Measurements from ENCODE around the gene MUC21.
"Not testable (repeated sequence)": the region's sequence is repeated elsewhere in the genome, so short reads cannot be mapped to it uniquely, and the experiment has no call there.

The MUC21 gene

DNA sequence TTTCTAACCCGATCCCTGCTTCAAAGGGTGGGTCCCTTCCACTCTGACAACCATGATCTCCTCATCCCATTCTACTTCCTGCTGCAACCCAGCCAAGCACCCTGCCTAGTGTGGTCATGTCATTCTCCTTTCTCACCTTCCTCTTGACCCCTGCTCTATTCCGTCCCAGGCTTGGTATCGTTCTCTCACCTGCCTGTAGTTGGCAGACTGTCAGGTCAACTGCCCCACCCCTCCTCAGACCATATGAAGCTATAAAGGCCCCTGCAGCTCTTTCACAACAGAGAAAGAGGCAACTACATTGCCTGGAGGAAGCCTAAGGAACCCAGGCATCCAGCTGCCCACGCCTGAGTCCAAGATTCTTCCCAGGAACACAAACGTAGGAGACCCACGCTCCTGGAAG is at the start of gene MUC21:
TSS of gene MUC21 (plus strand) at position 280 of the 400 bp plus-strand sequence. CDS start 241 bp downstream, outside the sequence.
- DNase-seq, result no peak

DNA sequence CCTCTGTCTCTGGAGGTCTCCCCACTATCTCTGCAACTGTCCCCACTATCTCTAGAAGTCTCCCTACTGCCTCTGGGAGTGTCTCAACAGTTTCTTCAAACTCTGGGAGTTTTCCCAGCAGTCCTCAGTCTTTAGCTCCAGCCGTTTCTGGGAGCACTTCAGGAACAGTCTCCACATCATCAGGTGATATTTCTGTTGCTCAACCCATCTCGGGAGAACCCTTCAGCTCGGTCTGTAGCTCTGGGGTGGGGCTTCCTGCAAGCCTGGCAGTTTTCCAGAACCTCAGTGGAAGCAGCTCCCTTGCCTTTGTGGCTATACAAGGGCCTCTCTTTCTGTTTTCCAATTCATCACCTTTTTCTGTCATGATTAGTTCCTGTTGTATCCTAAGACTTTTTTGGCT is 48.5 kb upstream of the MUC21 start:
- no peak for DNase-seq

DNA sequence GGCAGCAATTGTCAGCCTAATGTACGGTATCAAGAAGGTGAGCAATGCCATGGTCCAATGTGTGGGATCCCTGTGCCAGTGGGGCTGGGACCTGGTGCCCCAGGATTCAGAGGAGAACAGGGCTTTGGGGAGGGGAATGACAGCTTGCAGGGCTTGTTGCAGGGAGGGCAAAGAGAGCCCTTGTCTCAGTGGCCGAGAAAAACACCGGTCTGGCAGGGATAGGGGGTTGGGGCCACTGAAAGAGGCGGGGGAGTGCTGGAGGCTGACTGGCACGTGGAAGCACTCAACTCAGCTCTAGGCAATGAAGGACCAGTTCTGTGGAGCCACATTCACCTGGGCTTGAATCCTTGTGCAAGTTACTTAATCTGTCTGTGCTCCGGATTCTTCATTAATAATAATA is 46.3 kb upstream of the MUC21 start:
- DNase-seq, result no peak

DNA sequence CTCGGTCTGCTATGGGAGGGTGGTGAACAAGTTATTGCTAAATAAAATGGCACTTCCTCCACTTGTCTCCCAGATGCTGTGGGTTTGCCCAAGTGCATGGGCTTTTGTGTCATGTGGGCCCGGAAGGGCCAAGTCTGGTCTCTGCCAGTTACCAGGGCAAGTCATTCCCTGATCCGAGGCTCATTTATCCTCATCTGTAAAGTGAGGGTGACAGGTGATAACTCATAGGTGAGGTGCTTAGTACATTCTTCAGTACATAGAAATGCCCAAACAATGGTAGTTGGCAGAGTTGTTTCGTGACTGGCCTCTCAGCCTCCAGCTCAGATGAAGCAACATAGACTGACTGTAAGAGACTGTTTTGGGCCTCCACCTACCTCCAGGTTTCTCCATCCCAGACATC is 44.8 kb upstream of the MUC21 start:
- DNase-seq, result no peak

DNA sequence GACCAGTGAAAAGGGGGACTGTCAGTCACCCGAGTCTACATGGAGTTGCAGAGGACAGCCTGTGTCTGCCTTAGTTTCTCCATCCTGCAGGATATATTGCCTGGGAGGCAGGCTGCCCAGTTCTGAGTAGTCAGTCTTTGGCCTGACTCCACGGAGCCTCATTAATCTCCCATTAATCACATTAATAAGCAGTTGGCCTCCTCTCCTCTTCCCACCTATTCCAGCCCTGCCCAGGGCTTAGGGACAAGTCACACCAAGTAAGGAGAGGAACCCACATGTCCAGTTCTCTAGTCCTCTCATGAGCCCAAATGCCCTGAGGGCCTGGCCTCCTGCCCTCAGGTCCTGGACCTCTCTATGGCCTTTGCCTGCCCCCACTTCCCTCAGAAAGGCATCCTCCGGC is 44.0 kb upstream of the MUC21 start:
- no peak for DNase-seq

DNA sequence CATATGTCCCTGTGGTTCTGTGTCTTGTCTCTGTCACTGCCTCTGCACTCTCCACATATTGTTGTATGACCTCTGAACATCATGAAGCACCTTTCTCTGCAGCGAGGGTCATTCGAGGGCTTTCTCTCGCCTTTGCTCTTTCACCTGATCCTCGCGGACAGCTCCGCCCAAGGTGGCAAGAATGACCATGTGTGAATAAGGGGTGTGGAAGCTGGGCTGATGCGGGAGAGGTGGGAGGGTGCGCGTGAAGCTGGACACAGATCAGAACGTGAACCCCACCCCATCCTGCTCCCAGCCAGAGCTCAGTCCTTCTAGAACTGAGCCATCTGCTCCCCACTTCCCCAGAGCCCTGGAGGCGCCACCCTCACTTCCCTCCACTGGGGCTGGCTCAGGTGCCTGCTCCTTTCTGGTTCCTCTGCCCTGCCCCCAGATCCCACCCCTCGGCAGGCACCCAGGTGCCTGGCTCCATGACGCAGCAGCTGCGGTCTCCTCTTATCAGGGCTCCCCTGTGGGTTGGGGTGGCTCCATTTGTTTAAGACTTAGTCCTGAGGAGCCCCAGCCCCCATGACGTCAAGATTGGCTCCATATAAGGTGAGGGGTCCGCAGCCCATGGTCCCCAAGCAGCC is 43.0 kb upstream of the MUC21 start, which contains the start of gene MUCL3:
TSS of gene MUCL3 (plus strand) at position 613 of the 626 bp plus-strand sequence. CDS start 27 bp downstream, outside the sequence.
- no peak for DNase-seq

DNA sequence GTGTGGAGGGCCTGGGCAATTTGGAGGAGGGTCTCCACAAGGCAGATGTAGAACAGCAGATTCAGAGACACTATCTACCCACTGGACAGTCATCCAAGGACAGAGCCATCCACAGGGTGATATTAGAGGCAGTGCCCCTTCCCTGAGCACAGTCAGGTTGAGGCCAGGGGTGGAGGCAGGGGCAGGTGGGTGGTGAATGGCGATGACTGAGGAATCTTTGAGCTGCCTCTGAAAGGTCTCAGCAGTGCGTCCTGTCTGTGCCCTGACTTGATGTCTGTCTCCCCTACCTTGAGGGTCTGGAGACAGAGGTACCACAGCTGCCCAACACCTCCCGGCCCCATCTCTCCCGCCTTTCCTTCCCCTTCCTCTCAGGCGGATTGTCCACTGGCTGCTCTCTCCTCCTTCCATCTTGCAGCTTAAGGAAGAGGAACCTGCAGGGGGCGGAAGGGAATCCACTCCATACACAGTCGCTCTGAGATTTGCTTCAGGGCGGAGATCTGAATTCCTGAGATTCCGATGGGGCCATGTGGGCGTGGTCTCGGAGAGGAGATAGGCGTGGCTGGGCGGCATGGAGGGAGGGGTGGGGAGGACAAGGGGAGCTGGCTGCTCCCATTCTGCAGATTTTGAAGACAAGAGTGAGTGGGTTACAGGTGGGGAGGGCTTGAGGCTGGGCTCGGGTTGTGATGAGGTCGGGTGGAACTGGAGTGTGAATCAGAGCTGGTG is 41.0 kb upstream of the MUC21 start:
- DNase-seq, result no peak

DNA sequence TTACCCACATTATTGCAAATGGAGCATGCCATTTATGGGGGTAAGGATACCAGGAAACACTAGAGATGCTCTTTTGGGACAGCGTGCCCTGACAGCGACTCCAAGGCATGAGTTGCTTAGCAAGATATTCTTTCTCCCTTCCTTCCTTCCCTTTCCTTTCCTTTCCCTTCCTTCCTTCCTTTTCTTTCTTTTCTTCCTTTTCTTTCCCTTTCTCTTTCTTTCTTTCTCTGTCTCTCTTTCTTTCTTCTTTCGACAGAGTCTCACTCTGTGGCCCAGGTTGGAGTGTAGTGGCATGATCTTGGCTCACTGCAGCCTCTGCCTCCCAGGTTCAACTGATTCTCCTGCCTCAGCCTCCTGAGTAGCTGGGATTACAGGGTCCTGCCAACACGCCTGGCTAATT is 39.5 kb upstream of the MUC21 start:
- no peak for DNase-seq

DNA sequence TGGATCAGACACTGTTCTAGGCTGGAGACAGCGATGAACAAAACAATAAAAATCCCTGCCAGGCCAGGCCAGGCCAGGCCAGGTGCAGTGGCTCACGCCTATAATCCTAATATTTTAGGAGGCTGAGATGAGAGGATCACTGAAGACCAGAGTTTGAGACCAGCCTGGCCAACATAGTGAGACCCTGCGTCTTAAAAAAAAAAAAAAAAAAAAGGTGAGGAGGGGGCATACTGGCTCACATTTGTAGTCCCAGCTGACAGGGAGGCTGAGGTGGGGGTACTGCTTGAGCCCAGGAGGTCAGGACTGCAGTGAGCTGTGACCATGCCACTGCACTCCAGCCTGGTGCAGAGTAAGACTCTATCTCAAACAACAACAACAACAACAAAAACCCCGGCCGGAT is 38.2 kb upstream of the MUC21 start:
- DNase-seq, result no peak

DNA sequence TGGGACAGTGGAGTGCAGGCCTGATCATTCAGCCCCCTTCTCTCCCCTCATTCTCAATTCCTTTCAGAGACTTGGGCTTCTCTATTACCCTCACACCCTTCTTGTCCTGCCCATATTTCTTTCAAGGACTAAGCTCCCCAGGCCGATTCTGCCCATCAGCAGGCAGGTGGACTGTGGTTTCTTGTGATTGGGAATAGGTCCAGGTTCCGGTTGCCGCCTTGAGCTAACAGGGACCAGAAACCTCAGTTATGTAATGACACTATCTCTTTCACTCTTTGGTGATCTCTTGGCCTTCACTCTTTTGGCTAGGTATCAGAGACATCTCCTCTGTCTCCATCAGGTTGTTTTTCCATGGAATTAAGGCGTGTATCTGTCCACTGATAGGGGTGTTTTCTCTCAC is 36.3 kb upstream of the MUC21 start:
- no peak for DNase-seq

DNA sequence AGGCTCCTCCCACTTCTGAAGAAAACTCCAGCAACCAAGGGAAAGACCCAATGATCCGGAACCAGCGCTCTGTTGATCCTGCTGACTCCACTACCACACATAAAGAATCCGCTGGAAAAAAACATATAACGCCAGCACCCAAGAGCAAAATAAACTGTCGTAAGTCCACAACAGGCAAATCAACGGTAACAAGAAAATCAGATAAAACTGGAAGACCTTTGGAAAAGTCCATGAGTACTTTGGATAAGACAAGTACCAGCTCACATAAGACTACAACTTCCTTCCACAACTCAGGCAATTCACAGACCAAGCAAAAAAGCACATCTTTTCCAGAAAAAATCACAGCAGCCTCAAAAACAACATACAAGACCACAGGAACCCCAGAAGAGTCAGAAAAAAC is 34.7 kb upstream of the MUC21 start:
- DNase-seq, result no peak

DNA sequence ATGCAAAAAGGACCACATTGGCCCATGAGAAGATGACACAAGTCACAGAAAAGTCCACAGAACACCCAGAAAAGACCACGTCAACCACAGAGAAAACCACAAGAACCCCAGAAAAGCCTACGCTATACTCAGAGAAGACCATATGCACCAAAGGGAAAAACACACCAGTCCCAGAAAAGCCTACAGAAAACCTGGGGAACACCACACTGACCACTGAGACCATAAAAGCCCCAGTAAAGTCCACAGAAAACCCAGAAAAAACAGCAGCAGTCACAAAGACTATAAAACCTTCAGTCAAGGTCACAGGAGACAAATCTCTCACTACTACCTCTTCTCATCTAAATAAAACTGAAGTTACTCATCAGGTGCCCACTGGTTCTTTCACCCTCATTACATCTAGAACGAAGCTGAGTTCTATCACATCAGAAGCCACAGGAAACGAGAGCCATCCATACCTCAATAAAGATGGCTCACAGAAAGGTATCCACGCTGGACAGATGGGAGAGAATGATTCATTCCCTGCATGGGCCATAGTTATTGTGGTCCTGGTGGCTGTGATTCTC is 31.5 kb upstream of the MUC21 start:
- no peak for DNase-seq

DNA sequence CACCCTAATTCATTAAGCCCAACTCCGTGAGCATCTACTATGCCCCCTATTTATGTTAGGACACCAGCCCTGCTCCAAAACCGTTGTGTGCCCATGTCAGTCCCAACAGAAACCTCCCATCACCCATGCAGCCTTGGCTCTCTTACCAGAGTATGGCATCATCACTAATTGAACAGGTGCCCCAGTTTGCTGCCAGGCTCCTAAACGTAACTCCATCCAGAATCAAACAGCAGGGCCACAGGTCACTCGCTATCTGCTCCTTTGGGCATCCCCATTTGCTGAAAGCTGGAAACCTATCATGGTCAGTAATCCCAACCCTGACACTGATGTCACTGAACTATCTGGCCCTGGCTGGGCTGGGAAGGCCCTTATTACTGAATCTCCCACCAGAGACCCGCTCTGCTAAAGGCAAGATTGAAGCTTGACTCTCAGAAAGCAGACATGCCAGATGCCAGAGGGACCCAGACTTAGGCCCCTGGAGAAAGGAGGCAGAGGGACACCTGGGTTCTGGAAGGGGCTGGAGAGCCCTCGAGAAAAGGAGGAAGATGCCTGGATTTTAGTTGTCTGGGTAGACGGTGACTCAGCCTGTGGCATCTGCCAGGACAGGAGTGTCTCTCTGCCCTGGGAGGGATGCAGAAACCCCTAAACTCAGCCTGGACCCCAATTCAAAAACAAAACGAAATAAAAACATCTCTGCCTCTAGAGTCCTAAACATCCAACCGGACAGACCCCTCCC is 28.7 kb upstream of the MUC21 start:
- DNase-seq, result no peak

DNA sequence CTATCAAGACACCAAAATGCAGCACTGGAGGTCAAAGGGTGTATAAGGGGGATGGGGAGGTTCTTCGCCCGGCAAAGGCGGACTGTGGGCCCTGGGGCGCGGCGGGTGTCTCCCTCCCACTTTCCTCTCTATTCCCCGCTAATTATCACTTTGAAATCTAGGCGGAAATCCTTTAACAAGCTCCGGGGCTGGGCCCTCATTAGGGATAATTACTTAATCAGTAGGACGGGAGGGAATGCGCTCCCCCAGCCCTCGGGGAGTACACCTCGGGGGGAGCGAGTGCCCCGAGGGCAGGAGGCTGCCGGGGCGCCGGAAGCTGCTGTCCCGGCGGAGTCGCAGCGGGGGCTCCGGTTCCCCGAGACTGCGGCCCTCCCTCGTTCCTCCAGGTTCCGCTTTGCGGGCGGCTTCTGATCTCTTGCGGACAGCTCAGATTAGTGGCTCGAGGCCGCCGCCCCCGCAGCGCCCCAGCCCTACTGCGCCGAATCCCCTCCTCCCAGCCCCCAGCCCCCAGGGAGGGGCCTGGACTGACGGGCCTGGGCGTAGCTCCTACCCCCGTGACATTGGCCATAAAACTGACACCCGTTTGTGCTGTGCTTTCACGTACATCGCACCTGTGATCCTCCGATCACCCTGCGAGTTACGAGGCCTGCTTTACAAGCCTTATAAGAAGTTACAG is 28.0 kb upstream of the MUC21 start:
- DNase-seq, result no peak

DNA sequence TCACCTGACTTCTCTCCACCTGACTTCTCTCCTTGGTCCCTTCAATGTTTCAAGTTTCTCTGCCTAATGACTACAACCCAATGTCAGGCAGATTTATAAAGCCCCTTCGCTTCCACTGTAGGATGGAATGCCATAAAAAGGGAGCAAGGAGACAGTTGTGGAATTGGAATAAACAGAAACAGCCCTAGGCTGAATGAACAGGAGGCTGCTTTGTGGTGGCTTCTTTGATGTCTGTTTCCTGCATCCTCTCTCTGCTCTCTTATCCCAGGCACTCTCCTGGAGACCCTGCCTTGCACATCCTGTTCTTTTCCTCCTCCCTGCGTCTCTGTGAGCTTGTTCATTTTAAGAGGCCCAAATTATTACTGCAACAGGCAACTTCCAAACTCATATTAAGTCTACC is 25.8 kb upstream of the MUC21 start:
- no peak for DNase-seq

DNA sequence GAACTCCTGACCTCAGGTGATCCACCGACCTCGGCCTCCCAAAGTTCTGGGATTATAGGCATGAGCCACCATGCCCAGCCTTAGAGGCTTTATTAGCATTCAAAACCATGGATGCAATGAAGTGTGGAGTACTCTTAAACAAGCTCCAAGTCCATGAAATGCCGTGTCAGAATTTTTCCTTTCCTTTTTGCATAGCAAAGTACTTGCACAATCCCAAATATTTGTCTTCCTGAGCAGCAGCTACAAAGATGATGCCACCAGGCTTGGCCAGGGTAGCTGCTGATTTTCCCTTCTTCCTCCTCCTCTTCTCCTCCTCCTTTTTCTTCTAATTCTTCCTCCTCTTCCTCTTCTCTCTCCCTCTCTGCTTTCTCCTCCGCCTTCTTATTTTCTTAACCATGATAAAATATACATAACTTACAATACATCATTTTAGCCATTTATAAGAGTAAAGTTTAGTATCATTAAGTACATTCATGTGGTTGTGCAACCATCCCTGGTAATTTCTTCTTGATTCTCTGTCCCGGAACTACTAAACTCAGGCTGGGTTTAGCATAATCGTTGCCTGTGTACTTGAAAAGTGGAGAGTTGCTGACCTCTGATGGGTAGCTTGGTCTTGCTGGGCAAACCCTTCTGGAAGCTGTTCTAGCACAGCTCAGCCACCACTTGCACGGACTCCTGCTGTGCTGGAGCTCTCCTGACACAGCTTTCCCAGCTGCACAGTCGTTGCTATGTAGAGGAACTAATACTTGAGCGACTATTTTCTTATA is 22.4 kb upstream of the MUC21 start:
- no peak for DNase-seq

DNA sequence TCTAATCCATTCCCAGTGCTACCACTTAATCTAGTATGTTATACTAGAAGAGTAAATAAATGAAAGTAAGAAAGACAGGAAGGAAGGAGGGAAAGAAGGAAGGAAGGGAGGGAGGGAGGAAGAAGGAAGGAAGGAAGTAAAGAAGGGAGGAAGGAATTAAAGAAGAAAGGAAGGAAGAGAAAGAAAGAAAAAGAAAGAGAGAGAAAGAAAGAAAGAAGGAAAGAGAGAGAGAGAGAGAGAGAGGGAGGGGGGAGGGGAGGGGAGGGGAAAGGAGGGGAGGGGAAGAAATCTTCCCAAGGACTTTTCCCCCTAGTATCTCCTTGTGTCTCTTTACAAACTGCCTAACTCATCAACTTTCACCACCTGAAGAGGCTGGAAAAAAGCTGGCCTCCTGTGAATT is 20.8 kb upstream of the MUC21 start:
- no peak for DNase-seq

DNA sequence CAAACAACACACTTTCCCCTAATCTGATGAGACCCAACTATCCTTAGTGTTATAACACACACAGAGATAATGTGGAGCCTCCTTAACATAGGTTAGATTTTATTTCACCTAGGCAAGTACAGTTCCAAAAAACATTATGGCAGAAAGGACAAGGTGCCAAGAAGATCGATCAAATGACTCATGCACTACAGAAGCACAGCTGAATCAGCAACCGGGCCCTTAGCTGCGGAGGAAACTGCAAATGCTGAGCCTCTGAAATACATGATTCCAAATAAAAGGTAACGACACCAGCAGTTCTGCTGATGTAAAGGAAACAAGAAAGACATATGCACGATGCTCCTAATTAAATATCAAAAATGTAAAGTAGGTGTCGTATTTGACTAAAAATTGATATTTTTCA is 19.9 kb upstream of the MUC21 start:
- no peak for DNase-seq

DNA sequence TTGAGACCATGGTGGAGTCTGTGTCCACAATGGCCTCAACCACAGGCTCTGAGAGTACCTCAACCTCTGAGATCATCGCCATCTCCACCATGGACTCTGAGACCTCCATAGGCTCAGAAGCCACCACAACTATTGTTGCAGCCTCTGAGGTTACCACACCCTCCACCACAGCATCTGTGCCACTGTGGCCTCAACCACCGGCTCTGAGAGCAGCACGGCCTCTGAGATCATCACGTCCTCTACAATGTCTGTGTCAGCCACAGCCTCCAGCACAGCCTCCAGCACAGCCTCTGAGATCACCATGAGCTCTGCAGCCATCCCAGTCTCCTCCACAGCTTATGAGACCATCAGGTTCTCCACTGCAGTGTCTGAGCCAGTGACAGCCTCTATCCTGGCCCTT is 19.4 kb upstream of the MUC21 start:
- no peak for DNase-seq

DNA sequence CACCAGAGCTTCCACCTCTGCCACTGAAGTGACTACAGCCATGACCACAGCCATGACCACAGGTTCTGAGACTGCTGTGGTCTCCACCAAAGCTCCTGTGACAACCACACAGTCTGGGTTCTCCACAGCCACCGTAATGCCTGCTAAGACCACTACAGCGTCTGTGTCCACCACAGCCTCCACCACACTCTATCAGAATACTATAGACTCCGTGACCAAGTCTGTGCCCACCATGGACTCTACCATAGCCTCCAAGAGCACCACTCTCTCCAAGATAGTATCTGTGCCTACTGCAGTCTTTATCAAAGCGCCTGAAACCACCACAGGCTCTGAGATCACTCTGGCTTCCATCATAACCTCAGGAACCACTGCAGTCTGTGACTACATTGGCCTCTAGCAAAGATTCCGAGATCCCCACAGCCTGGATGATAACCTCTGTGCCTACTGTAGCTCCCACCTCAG is 18.3 kb upstream of the MUC21 start:
- no peak for DNase-seq

DNA sequence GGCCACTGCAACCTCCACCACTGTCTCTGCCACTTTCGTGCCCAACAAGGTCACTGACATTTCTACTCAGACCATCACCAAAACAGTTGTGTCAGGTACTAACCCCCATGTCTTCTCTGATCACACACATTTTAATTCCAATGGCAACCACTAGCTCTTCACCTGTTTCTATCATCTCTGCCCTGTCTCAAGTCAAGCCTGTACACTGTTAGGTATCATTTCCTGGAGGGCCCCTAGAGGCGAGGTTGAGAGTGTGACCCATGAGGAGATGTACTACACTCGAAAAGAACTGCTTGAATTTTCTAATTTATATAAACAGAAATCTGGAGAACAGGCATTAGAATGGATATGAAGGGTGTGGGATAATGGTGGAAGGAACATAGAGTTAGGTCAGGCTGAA is 17.4 kb upstream of the MUC21 start:
- DNase-seq, result no peak

DNA sequence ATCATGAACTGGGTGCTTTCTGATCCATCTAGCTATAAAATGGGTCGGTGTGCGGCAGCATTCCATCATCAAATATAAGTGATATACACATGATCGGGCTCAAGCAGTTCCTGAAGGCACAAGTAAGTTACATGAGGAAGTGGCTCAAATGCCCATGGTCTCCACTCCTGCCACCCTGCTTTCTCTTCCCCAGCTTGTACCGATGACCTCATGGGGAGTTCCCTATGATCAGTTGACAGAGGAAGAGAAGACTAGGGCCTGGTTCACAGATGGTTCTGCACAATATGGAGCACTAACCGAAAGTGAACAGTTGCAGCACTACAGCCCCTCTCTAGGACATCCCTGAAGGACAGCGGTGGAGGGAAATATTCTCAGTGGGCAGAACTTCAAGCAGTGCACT is 14.3 kb upstream of the MUC21 start:
- DNase-seq, result not testable (repeated sequence)

Data from NCI-H1930 (cell line).